ENCODE measurements around the gene PPIH. TPM values are rescaled to one million over a fixed set of nuclear protein-coding genes. Genes with fewer than 3 reads are reported as not detected.
"Not testable (repeated sequence)": the region's sequence is repeated elsewhere in the genome, so short reads cannot be mapped to it uniquely, and the experiment has no call there.

Gene PPIH
- polyA plus RNA-seq, 1 donor (not counting 4 experiments of a cell fraction or from before 2014, with no cell fraction given): 94.1 TPM

DNA sequence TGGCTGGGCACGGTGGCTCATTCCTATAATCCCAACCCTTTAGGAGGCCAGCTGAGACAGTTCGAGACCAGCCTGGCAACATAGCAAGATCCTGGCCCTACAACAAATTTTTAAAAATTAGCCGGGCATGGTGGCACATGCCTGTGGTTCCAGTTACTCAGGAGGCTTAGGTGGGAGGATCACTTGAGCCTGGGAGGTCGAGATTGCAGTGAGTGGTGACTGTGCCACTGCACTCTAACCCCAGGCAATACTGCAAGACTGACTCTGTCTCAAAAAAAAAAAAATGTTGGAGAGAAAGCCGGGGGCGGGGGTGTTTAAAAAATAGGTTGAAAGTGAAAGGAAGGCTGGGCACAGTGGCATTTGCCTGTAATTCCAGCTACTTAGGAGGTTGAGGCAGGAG, 65.3 kb downstream of the PPIH start:
- FAIRE-seq: no peak

DNA sequence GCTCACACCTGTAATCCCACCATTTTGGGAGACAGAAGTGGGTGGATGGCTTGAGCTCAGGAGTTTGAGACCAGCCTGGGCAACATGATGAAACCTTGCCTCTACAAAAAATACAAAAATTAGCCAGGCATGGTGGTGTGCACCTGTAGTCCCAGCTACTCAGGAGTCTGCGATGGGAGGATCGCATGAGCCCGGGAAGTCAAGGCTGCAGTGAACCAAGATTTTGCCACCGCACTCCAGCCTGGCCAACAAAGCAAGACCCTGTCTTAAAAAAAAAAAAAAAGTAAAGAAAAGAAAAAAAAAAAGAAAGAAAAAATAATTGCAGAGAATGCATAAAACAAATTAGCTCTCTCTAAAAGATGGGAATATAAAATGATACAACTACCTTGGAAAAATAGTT, 67.6 kb downstream of the PPIH start:
- DNase-seq (ENCODE audit: low read depth, low spot score); H3K4me3 ChIP-seq (ENCODE audit: control insufficient read depth in 2 of 3, extremely low read depth in 1 of 3, insufficient read depth in 2 of 3, low read depth in 1 of 3, low read length in 3 of 3); H3K27ac ChIP-seq (ENCODE audit: control insufficient read depth, insufficient read depth, low read length); H3K79me2 ChIP-seq (ENCODE audit: control insufficient read depth, insufficient read depth, low read length); dilution Hi-C loops (cut with MboI; ENCODE audit: extremely low pct_ligation_motif_present, low sequenced_read_pairs); H3K9me1 ChIP-seq (ENCODE audit: control insufficient read depth, extremely low read depth, insufficient read depth, low read length); H3K4me2 ChIP-seq (ENCODE audit: control insufficient read depth, extremely low read depth, insufficient read depth, low read depth, low read length); H3K9ac ChIP-seq (ENCODE audit: control insufficient read depth, extremely low read depth, insufficient read depth, low read length); H3K36me3 ChIP-seq (ENCODE audit: control insufficient read depth in 2 of 2, extremely low read depth in 1 of 2, insufficient read depth in 2 of 2, low read length in 2 of 2); H2AFZ ChIP-seq (ENCODE audit: control insufficient read depth, low read length); H3K4me1 ChIP-seq (ENCODE audit: control insufficient read depth, extremely low read depth, insufficient read depth, low read length); H3K27me3 ChIP-seq (ENCODE audit: control insufficient read depth, extremely low read depth, insufficient read depth, low read length); H3K9me3 ChIP-seq (ENCODE audit: control insufficient read depth, low read depth, low read length); H4K20me1 ChIP-seq (ENCODE audit: control insufficient read depth, extremely low read depth, insufficient read depth, low read length); FAIRE-seq: not testable (repeated sequence)

More for the DNA sequence above, 65.3 kb downstream of the PPIH start:
- dilution Hi-C loops (cut with MboI; ENCODE audit: extremely low pct_ligation_motif_present, low sequenced_read_pairs): no loop called here
- no peaks in the 10 kb centered on the region for H3K9me1 ChIP-seq (ENCODE audit: control insufficient read depth, extremely low read depth, insufficient read depth, low read length)
- H3K4me2 ChIP-seq (ENCODE audit: control insufficient read depth, extremely low read depth, insufficient read depth, low read depth, low read length): peak overlapping the region; percentile 17
- no peaks in the 10 kb centered on the region for H4K20me1 ChIP-seq (ENCODE audit: control insufficient read depth, extremely low read depth, insufficient read depth, low read length)
- H3K36me3 ChIP-seq (ENCODE audit: control insufficient read depth in 2 of 2, extremely low read depth in 1 of 2, insufficient read depth in 2 of 2, low read length in 2 of 2): no peaks in the 10 kb centered on the region
- TF ChIP-seq EZH2 (IDR thresholded peaks at IDR 0.05; ENCODE audit: low read length): no peak
- TF ChIP-seq, protein P1, sequence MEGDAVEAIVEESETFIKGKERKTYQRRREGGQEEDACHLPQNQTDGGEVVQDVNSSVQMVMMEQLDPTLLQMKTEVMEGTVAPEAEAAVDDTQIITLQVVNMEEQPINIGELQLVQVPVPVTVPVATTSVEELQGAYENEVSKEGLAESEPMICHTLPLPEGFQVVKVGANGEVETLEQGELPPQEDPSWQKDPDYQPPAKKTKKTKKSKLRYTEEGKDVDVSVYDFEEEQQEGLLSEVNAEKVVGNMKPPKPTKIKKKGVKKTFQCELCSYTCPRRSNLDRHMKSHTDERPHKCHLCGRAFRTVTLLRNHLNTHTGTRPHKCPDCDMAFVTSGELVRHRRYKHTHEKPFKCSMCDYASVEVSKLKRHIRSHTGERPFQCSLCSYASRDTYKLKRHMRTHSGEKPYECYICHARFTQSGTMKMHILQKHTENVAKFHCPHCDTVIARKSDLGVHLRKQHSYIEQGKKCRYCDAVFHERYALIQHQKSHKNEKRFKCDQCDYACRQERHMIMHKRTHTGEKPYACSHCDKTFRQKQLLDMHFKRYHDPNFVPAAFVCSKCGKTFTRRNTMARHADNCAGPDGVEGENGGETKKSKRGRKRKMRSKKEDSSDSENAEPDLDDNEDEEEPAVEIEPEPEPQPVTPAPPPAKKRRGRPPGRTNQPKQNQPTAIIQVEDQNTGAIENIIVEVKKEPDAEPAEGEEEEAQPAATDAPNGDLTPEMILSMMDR (optimal IDR thresholded peaks at IDR 0.05 in 1 of 3, IDR thresholded peaks at IDR 0.05 in 1 of 3, conservative IDR thresholded peaks at IDR 0.05 in 1 of 3; ENCODE audit: extremely low read depth in 1 of 3, insufficient read depth in 2 of 3, low read length in 3 of 3): no peak
- DNase-seq (ENCODE audit: low read depth, low spot score): peak; percentile 32
- H3K79me2 ChIP-seq (ENCODE audit: control insufficient read depth, insufficient read depth, low read length): no peaks in the 10 kb centered on the region
- peaks cover 4% of the 10 kb centered on the region for H3K4me1 ChIP-seq (ENCODE audit: control insufficient read depth, extremely low read depth, insufficient read depth, low read length)
- no peak overlapping the region for H3K9ac ChIP-seq (ENCODE audit: control insufficient read depth, extremely low read depth, insufficient read depth, low read length)
- H3K4me3 ChIP-seq (ENCODE audit: control insufficient read depth in 2 of 3, extremely low read depth in 1 of 3, insufficient read depth in 2 of 3, low read depth in 1 of 3, low read length in 3 of 3): no peak overlapping the region
- H3K27me3 ChIP-seq (ENCODE audit: control insufficient read depth, extremely low read depth, insufficient read depth, low read length): no peaks in the 10 kb centered on the region
- no peaks in the 10 kb centered on the region for H3K9me3 ChIP-seq (ENCODE audit: control insufficient read depth, low read depth, low read length)
- no peak overlapping the region for H3K27ac ChIP-seq (ENCODE audit: control insufficient read depth, insufficient read depth, low read length)
- no peak overlapping the region for H2AFZ ChIP-seq (ENCODE audit: control insufficient read depth, low read length)

Other genes starting within 250 kb of the PPIH start
- 0.15 to 0.31 TPM (median 0.24 TPM) in 3 replicates for gene ZMYND12, start 202.4 kb upstream of the PPIH start, polyA plus RNA-seq
- 31.5 to 47.3 TPM (median 44.1 TPM) in 3 replicates for gene PPCS, start 201.9 kb upstream of the PPIH start, polyA plus RNA-seq
- gene CCDC30, start 195.1 kb upstream of the PPIH start, polyA plus RNA-seq: 0.12 to 0.37 TPM (median 0.35 TPM) in 3 replicates
- 630 to 1,162 TPM (median 1,066 TPM) in 3 replicates for gene YBX1, start 24.0 kb downstream of the PPIH start, polyA plus RNA-seq
- gene CLDN19, start 81.8 kb downstream of the PPIH start, polyA plus RNA-seq: 0.06 TPM in 1 of 3 replicates, not detected in the others
- 24.4 to 34.1 TPM (median 34.0 TPM) in 3 replicates for gene P3H1, start 108.6 kb downstream of the PPIH start, polyA plus RNA-seq
- 6.1 to 9.8 TPM (median 9.6 TPM) in 3 replicates for gene C1orf50, start 108.8 kb downstream of the PPIH start, polyA plus RNA-seq
- gene TMEM269, start 126.6 kb downstream of the PPIH start, polyA plus RNA-seq: 0.12 TPM in 1 of 3 replicates, not detected in the others
- 5.6 to 6.5 TPM (median 6.3 TPM) in 3 replicates for gene ERMAP, start 158.7 kb downstream of the PPIH start, polyA plus RNA-seq
- 11.0 to 15.5 TPM (median 13.9 TPM) in 3 replicates for gene SVBP, start 159.0 kb downstream of the PPIH start, polyA plus RNA-seq
- 3.8 to 7.1 TPM (median 3.8 TPM) in 3 replicates for gene ZNF691, start 188.2 kb downstream of the PPIH start, polyA plus RNA-seq